NCI-H345 treated with DMSO at 0.1 percent for 48 hours (cell line): ENCODE results near the gene OR11H6.
"Not testable (repeated sequence)": the region's sequence is repeated elsewhere in the genome, so short reads cannot be mapped to it uniquely, and the experiment has no call there.

Experiments
- DNase-seq: peaks from one replicate; lab custom pipeline; 2025; ENCODE audit not compliant: unreplicated experiment; lab: John Stamatoyannopoulos, UW

Gene OR11H6

DNA sequence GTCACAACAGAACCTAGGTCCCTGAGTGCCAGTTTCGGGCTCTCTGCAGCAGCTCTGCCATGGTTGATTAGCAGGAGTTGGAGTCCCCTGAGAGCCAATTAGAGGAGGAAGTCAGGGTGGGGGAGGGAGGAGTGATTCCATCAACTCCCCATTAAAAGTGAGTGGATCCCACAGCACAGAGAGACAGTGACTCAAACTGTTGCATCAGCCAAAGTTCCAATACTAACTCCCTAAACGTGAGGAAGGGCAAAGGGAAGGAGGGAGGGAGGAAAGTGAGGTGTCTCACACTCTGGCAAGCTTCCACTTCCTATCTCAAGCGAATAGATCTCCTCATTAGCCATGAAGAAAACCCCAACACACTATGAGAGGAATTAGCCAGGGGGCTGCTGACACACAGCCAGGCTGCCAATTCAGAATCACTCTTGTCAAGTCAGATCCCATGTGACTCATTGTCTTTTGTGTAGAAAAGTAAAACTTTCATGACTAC, 39.2 kb downstream of the OR11H6 start:
- DNase-seq = no peak

- DNase-seq = not testable (repeated sequence)
Observed at GRCh38 chr14:20264361-20264760, 40.9 kb downstream of the OR11H6 start.

DNA sequence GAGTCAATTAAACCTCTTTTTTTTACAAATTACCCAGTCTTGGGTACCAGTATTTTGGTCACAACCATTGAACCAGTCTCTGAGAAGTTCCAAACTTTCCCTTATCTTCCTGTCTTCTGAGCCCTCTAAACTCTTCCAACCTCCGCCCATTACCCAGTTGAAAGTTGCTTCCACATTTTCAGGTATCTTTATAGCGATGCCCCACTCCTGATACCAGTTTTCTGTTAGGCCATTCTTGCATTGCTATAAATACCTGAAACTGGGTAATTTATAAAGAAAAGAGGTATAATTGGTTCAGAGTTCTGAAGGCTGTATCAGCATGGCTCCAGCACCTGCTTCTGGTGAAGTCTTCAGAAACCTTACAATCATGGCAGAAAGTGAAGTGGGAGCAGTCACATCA, 50.6 kb downstream of the OR11H6 start:
- no peak for DNase-seq
